ENCODE results near the gene HTRA1. TPM values are rescaled to one million over a fixed set of nuclear protein-coding genes. Genes with fewer than 3 reads are reported as not detected.

HTRA1 gene
- polyA plus RNA-seq, 1 donor, result 74.3 TPM

- no peak for DNase-seq (ENCODE audit: low read depth)
These were observed 53.7 kb downstream of the HTRA1 start for GRCh38 chr10:122515022-122515424.

DNA sequence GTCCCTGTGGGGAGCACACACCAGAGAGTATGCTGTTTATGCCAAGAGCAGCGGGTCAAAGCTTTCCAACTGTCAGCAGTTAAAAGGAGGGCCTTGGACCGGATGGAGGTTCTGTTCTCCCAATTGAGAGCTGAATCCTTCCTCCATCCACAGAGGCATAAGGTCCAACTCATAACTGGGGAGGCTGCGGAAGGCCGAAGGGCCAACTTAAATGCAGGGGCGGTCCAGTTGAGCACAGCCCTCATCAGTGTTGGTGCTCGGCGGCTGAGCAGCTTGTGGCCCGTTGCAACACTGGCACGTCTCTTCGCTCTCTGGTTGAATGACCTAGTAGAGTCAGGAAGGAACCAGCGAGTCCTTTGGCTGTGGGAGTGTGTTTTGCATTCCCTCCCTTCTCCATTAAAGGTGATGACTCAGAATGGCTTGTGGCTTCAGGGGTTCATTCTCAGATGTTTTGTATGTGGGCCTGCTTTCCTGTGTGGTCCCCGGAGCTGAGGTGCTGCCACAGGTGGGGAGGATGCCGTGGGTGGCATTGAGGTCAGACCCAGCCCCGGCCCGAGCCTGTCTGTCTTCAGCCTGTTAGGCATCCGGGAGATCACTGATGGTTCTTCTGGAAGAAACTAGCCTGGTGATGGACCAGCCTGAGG lies 54.4 kb downstream of the HTRA1 start:
- no peak for DNase-seq (ENCODE audit: low read depth)

DNA sequence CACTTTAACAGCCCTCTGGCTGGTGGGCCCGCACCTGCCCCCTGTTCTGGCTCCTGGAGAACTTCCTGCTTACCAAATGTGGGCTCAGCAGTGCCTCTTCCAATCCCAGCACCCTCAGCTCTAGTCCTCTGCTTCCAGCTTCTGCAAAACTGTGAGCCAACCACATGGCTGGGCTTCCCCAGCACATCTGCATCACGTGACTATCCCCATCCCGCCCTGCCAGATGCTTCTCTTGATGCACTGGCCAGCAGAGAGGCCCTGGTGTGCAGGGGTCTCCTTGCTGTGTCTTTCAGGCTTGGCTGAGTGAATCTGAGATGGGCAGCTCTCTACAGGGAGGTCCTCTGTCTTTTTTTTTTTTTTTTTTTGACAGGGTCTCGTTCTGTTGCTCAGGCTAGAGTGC lies 55.4 kb downstream of the HTRA1 start:
- DNase-seq (ENCODE audit: low read depth), result no peak

DNA sequence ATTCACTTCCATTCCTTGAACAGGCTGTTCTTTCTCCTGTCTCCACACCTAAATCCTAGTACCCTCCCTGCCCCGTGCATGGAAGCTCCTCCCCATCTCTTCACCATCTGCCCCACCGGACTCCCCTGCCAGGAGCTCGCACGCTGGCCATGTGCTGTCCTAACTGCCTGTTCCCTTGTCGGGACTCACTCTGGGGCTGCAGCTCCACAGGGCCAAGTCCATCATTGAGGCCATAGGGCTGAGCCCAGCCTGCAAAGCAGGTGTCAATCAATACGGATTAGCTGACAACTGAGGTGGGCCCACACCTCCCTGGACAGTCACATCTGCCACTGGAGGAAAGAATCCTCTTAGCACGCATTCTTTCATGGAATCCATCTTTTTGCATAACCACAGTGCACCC lies 57.8 kb downstream of the HTRA1 start:
- no peak for DNase-seq (ENCODE audit: low read depth)

DNA sequence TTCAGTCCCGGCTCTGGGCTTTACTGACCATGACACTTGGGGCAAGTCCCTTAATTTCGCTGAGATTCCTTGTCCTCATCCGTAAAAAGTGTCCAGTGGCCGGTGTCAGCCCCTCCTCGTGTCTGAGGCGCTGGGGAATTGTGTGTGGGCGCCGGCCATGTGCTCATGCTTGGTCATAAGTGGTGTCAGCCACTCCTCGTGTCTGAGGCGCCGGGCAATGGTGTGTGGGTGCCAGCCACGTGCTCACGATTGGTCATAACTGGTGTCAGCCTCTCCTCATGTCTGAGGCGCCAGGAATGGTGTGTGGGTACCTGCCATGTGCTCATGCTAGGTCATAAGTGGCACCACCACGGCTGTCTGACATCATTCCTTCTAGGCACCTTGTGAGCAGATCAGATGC lies 58.5 kb downstream of the HTRA1 start:
- no peak for DNase-seq (ENCODE audit: low read depth)

DNA sequence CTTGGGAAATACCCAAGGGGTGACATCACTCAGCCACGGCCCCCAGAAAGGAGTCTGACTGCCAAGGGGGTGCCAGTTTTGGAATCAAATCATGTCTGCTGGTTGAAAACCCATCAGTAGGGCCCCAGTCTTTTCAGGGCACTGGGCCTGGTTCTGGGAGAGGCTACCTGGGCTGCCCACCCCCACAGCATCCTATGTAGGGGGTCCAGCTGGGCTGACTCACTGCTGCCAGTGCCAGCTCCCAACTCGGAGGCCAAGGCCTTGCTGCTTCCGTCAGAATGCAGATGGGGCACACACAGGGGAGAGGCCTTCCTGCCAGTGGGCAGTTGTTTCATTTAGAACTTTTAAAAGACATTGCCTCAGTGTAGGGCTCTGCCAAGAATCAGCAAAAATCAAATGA lies 59.7 kb downstream of the HTRA1 start:
- DNase-seq (ENCODE audit: low read depth), result no peak

- no peak for DNase-seq (ENCODE audit: low read depth)
These were observed 63.5 kb downstream of the HTRA1 start for GRCh38 chr10:122524811-122525210.

DNA sequence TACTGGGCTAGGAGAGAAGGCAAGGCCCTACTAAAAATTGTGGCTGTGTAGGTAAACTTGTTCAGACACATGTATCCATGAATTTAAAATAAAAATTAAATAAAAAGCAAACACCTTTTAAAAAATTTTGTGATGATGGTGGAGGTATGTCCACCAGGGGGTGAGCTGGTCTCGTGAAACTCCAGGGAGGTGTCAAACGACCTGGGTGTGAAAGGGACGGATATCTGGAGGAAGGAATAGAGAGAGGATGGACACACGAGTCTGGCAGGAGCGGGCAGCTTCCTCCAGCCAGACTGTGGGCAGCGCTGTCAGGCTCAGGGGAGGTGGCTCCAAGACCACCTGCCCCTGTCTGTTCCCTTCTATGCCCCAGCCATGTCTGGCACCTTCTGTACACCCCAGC lies 64.4 kb downstream of the HTRA1 start:
- DNase-seq (ENCODE audit: low read depth), result no peak

GRCh38 chr10:122526892-122527291 lies 65.5 kb downstream of the HTRA1 start:
- no peak for DNase-seq (ENCODE audit: low read depth)

DNA sequence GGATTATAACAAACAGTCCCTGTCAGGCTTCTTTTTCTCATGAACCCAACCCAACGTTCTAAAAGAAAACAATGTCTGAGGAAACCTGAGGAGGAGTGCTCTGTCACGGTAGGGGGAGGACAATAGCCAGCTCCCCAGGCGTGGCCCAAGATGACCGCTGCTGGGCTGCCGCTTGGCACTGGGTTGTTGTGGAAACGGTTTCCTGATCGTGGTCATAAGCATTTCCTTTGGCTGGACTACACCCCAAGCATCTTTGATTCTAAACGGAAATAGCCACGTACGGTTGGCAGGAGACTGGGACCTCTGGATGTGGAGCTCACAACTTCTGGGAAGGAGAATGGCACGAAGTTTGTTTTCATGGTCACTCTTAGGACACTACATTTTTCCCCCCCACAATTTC lies 68.8 kb downstream of the HTRA1 start:
- no peak for DNase-seq (ENCODE audit: low read depth)

GRCh38 chr10:122531261-122531660 lies 69.9 kb downstream of the HTRA1 start:
- DNase-seq (ENCODE audit: low read depth), result no peak

- no peak for DNase-seq (ENCODE audit: low read depth)
These were observed 70.6 kb downstream of the HTRA1 start for GRCh38 chr10:122531939-122532338.

DNA sequence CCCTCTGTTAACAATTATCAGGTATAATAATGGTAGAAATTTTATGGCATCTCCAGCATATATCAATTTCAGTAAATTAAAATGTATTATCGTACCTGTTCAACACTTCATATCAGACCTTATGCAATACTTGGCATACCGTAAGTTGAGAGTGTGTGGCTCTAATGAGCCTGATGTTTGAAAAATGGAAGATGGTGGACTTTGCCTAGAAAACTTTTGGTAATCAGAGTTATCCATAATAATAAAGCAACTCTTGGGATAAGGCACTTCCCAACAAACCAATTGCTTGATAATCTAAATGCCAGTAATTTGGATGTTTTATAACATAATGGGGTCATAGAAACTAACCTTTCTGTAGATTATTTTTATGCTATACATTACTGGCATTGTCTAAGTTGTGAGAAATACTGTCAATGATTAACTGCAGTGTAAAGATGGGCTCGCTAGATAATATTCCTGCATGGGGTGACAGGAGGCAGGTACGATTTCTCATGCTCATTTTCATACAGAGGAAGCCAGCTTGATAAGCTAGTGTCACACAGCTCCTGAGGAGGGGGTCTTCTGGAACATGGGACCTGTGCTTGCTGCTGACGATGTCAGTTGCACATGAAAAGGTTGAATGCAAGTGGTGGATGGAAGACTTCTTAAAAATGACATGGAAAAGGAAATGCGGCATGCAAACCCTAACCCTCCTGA lies 71.4 kb downstream of the HTRA1 start:
- DNase-seq (ENCODE audit: low read depth), result no peak

DNA sequence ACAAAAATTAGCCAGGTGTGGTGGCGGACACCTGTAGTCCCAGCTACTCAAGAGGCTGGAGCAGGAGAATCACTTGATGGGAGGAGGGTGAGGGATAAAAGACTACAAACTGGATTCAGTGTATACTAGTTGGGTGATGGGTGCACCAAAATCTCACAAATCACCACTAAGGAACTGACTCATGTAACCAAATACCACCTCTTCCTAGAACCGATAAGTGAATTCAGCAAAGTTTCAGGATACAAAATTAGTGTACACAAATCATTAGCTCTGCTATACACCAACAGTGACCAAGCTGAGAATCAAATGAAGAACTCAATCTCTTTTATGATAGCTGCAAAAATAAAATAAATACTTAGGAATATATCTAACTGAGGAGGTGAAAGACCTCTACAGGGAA lies 76.2 kb downstream of the HTRA1 start:
- DNase-seq (ENCODE audit: low read depth), result no peak

- DNase-seq (ENCODE audit: low read depth), result no peak
These were observed 80.2 kb downstream of the HTRA1 start for GRCh38 chr10:122541541-122542002.

GRCh38 chr10:122543676-122544445 lies 82.5 kb downstream of the HTRA1 start:
- DNase-seq (ENCODE audit: low read depth), result no peak

DNA sequence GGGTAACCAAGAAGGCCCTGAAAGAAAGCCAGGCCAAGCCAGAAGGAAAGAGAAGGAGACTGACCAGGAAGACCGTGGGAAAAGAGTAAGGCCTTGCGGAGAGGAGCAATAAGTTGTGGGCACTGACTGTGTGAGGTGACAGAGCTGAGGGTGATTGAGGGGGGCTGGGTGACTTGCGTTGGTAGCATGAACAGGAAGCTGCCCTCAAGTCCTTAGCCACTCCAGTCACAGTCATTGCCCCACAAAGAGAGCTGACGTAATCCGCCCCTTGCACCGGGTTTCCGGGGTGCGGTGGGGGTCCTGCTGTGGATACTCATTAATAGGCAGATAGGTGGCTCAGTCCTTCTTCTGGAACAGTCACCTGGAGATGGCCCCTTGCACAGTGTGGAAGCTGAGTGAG lies 83.1 kb downstream of the HTRA1 start:
- DNase-seq (ENCODE audit: low read depth), result no peak

GRCh38 chr10:122546242-122546641 lies 84.9 kb downstream of the HTRA1 start:
- DNase-seq (ENCODE audit: low read depth), result no peak

DNA sequence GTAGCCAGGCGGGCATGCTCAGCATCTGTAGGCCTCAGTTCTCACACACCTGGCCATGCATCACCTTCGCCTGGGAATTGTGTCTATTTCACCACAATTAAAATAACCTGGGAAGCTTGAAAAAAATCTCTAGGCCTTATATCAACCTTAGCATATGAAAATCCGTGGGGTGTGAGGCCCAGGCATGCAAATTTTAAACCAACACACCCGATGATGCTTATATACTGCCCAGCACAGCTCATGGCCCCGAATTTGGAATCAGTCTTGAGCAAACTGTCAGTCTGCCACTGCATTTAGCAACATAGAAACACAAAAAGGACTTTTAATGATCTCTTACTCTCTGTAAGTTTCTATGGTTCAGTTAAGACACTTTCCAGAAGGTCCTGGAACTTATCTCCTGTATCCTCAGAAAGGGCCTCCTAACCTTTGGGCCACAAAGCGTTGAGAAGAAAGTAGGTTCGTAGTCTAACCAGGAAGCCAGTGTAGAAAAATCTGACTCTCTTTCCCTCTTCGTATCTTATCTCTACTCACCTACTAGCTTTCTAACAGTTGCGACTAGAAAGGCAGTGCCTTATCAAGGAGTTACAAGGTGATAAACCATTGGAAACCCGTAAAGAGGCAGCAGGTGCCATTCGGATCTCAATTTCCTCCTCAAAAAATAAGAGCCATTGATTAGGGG lies 87.2 kb downstream of the HTRA1 start:
- DNase-seq (ENCODE audit: low read depth), result no peak

DNA sequence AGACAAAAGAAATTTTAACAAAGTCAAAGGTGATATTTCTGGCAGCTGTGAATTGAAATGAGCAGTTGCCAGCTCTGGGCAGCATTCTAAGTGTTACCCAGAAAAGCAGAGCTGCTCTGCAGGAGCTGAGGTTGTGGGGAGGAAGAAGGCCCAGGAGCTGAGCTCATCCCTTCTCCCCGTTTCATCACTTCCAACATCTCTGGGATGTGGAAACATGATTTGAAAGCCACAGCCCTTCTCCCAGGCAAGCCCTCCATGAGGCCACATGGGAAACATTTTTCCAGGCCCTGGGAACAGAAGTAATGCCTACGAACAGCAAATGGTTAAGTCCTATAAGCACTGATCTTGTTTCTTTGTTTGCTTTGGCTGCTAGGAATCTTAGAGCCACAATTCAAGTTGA lies 88.3 kb downstream of the HTRA1 start:
- DNase-seq (ENCODE audit: low read depth), result no peak

DNA sequence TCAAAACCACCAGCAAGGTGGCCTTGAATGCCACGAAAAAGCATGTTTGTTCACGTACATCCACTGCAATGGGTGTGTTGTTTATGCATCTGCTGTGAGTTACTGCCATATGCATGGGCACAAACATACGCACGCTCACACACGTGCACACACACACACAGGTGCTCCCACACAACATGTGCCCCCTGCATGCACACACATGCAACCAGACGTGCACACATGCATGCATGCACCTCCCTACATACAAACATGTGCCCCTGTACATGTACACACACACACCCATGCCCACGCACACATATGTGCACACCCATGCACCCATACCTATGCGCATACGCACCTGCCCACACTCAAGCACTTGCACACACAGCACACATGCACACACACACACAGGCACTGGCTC lies 89.1 kb downstream of the HTRA1 start:
- DNase-seq (ENCODE audit: low read depth), result no peak

DNA sequence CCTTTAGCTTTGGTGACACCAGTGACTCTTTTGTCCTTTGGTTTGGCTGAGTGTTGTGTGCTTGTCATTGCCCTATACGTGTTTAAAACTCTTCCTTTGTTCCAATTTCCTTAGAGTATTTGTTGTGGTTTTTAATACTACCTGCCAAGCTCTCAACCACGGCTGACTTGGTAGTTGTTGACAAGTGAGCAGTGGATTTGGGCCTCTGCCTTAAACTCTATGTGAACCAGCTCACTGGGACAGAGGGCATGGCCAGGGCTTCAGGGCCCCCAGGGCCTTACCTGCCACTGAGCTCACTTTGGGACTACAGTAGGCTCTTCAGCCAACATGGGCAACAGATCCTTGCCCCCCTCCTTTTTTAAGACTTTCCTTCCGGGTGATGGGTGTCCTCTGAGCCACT lies 89.6 kb downstream of the HTRA1 start:
- DNase-seq (ENCODE audit: low read depth), result no peak

All from forelimb muscle (tissue), 1 donor.